T1000 (cell line): Measurements from ENCODE around the gene DPP4.
"Not testable (repeated sequence)": the region's sequence is repeated elsewhere in the genome, so short reads cannot be mapped to it uniquely, and the experiment has no call there.

Experiments used
- DNase-seq: peaks from one replicate; lab custom pipeline; 2025; ENCODE audit warnings: mixed read lengths; lab: John Stamatoyannopoulos, UW

The DPP4 gene

DNA sequence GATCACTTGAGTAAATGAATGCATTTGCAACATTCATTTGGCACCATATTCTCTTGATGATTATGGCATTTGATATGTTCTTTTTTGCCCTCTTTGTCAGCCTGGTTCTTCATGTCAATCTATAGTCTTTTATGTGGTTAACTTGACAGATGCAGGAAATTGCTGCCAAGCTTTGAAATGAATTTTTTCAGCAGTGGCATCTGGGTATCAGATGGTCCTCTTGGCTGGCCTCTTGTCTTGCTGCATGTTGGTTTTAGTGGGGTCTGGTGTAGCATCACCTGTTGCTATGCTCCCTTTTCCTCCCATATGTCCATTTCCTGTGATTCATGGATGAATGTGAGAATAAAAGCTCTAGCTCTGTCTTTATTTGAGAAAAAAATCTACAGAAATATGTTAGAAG, 119.9 kb downstream of the DPP4 start:
- no peak for DNase-seq

DNA sequence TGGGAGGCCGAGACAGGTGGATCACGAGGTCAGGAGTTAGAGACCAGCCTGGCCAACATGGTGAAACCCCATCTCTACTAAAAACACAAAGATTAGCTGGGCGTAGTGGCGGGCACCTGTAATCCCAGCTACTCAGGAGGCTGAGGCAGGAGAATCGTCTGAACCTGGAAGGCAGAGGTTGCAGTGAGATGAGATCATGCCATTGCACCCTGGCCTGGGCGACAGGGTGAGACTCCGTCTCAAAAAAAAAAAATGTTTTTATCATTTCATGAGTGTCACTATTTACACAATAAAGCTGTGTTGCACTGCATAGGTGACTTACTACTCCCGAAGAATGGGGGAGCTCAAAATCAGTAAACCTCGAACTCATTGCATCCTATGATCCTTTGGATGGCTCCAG, 120.6 kb downstream of the DPP4 start:
- DNase-seq = not testable (repeated sequence)

- no peak for DNase-seq
These were observed 121.2 kb downstream of the DPP4 start for GRCh38 chr2:161952783-161953191.

DNA sequence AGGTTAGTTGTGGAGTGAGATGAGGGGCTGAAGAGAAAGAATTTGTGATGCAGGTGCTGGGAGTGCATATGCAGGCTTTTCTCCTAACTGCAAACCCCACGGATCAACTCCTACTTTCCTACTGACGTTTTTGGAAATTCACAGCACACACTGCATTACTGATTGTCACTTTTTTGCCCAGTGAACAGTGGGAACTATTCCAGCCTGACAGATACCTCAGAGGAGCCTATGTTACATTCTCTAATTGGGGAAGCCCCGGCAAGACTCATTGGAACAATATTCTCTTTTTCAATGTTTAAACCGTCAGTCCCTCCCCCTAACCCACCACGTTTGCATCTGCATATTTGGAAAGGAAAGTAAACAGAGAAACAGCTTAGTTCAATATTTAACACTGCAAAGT, 126.2 kb downstream of the DPP4 start:
- DNase-seq = no peak

- DNase-seq = no peak
These were observed 126.6 kb downstream of the DPP4 start for GRCh38 chr2:161947406-161947805.

DNA sequence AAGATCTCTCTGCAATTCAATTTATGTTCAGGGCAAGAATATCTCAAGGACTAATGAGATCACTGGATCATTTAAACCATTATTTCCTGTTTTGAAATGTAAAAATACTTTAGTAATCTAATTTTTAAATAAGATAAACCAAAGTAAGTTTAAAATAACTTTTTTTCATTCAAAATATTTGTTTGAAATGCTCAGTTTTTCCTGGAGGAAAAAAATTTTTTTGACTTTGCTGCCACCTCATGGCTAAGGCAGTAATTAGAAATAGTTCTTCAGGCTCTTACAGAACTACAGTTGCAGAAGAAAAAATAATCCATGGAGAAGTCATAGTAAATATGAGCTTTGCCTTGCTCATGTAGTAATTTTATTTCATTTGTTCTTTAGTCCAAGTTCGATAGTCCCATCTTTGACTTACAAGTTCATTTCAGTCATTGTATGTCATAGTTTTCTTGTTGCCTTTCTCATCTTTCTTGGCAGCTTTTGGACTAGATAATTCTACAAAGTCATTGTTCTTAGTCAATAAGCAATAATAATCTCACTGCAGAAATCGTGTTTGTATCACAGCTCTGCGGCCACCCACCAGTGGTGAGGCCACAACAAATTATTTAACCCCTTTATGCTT, 127.4 kb downstream of the DPP4 start:
- DNase-seq = no peak

DNA sequence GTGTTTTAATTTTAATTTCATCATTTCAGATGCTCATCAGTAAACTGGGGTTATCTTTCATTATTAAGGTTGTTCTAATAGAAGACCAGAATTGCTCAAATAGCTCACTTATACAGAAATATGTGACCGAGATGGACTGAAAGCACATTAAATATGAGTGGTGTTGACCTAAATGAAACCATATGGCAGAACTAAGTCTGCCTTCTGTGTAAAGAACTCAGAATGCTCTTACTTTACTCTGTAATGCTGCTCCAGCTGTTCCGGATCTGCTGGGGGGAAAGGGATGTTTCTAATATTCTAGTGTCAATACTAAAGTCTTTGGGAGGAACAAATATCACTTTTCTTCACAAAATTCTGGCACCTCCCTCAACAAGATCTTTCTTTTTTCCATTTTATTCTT, 131.0 kb downstream of the DPP4 start:
- no peak for DNase-seq
